Measurements from ENCODE around the gene GAL. TPM values are rescaled to one million over a fixed set of nuclear protein-coding genes. Genes with fewer than 3 reads are reported as not detected.

GAL gene
- total RNA-seq, 4 donors from 2014 or later, result 1.2 TPM; not detected in 3

DNA sequence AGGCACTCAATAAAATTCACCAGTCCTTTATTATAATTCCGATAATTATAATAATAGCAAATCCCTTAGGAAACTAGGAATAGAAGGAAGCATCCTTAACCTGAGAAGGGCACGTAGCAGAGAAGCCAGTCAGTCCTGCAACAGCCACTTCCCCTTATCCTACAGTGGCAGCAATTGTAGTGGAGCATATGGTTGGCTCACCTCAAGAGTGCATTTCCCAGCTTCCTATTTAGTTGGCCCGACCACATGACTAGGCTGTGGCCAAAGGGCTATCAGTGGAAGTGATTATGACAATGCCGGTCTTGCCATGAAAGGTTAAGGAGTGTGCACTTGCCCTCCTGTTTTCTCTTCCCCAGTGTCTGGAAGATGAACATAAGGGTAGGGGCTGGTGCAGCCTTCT is 39.9 kb downstream of the GAL start:
- Histone ChIP-seq H3K36me3 (no peaks in the 10 kb centered on the region), H3K4me3 (no peak overlapping the region), H3K4me1 (no peaks in the 10 kb centered on the region), H3K27me3 (no peaks in the 10 kb centered on the region), H3K27ac (no peak overlapping the region), H3K9me3 (no peaks in the 10 kb centered on the region)
- no peak for DNase-seq
- no peak for TF ChIP-seq POLR2A (IDR thresholded peaks at IDR 0.05)
- TF ChIP-seq, protein P1, sequence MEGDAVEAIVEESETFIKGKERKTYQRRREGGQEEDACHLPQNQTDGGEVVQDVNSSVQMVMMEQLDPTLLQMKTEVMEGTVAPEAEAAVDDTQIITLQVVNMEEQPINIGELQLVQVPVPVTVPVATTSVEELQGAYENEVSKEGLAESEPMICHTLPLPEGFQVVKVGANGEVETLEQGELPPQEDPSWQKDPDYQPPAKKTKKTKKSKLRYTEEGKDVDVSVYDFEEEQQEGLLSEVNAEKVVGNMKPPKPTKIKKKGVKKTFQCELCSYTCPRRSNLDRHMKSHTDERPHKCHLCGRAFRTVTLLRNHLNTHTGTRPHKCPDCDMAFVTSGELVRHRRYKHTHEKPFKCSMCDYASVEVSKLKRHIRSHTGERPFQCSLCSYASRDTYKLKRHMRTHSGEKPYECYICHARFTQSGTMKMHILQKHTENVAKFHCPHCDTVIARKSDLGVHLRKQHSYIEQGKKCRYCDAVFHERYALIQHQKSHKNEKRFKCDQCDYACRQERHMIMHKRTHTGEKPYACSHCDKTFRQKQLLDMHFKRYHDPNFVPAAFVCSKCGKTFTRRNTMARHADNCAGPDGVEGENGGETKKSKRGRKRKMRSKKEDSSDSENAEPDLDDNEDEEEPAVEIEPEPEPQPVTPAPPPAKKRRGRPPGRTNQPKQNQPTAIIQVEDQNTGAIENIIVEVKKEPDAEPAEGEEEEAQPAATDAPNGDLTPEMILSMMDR (IDR thresholded peaks at IDR 0.05), result no peak

- H3K4me1 ChIP-seq, result no peaks in the 10 kb centered on the region
- H3K9me3 ChIP-seq, result no peaks in the 10 kb centered on the region
- H3K36me3 ChIP-seq, result no peaks in the 10 kb centered on the region
- DNase-seq, result no peak
- no peak overlapping the region for H3K4me3 ChIP-seq
- H3K27ac ChIP-seq, result no peak overlapping the region
- no peak for TF ChIP-seq POLR2A (IDR thresholded peaks at IDR 0.05)
- TF ChIP-seq, protein P1 (IDR thresholded peaks at IDR 0.05), result no peak
- no peaks in the 10 kb centered on the region for H3K27me3 ChIP-seq
Observed at GRCh38 chr11:68727783-68728182, 43.4 kb downstream of the GAL start.

GRCh38 chr11:68734111-68734510 is 49.8 kb downstream of the GAL start:
- Histone ChIP-seq H3K4me1 (no peaks in the 10 kb centered on the region), H3K27me3 (no peaks in the 10 kb centered on the region), H3K4me3 (no peak overlapping the region), H3K9me3 (no peaks in the 10 kb centered on the region), H3K36me3 (no peaks in the 10 kb centered on the region), H3K27ac (no peak overlapping the region)
- TF ChIP-seq, protein P1 (IDR thresholded peaks at IDR 0.05), result no peak
- no peak for TF ChIP-seq POLR2A (IDR thresholded peaks at IDR 0.05)
- no peak for DNase-seq

DNA sequence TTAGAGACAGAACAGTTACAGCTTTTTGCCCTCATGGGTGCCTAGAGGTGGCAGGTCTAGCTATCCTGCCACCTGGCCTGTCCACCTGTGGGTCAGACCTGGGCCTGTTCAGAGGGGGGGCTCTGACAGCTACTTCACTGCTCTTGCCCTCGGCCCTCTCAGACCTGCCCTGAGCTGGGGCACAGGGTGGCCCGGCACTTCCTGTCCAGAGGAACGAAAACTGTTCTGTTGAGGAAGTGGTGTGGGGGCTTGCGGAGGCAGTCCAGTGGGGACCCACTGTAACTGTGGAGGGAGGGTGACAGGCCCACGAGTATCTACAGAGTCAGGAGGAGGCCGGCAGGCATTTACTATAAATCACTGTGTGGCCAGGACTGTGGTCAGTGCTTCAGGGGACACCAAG is 50.8 kb downstream of the GAL start:
- H3K9me3 ChIP-seq, result no peaks in the 10 kb centered on the region
- no peaks in the 10 kb centered on the region for H3K4me1 ChIP-seq
- DNase-seq, result no peak
- TF ChIP-seq POLR2A (IDR thresholded peaks at IDR 0.05), result no peak
- TF ChIP-seq, protein P1 (IDR thresholded peaks at IDR 0.05), result no peak
- no peak overlapping the region for H3K4me3 ChIP-seq
- H3K27ac ChIP-seq, result no peak overlapping the region
- H3K27me3 ChIP-seq, result no peaks in the 10 kb centered on the region
- H3K36me3 ChIP-seq, result no peaks in the 10 kb centered on the region

- TF ChIP-seq, protein P1 (IDR thresholded peaks at IDR 0.05), result no peak
- no peak for TF ChIP-seq POLR2A (IDR thresholded peaks at IDR 0.05)
- H3K4me1 ChIP-seq, result no peaks in the 10 kb centered on the region
- no peaks in the 10 kb centered on the region for H3K27me3 ChIP-seq
- no peaks in the 10 kb centered on the region for H3K9me3 ChIP-seq
- no peak overlapping the region for H3K4me3 ChIP-seq
- H3K36me3 ChIP-seq, result no peaks in the 10 kb centered on the region
- no peak overlapping the region for H3K27ac ChIP-seq
- no peak for DNase-seq
Observed at GRCh38 chr11:68735646-68736045, 51.3 kb downstream of the GAL start.

Other genes with a start within 250 kb of the GAL start
- gene PPP6R3, start 223.8 kb upstream of the GAL start, total RNA-seq, result 100 to 1,000 TPM; 130 to 282 (median 156) TPM
- gene TESMIN, start 67.0 kb downstream of the GAL start, total RNA-seq, result 10 to 100 TPM in 2 of 4 donors, 1 to 10 TPM in 2; 2.6 to 16.7 (median 8.2) TPM
- gene CPT1A, start 157.4 kb downstream of the GAL start, total RNA-seq, result 100 to 1,000 TPM in 3 of 4 donors, 10 to 100 TPM in 1; 80.6 to 372 (median 118) TPM
- gene MRPL21, start 219.3 kb downstream of the GAL start, total RNA-seq, result 10 to 100 TPM; 27.4 to 49.5 (median 38.1) TPM
- gene IGHMBP2, start 219.3 kb downstream of the GAL start, total RNA-seq, result 10 to 100 TPM; 30.2 to 59.5 (median 49.2) TPM

All from Peyer's patch (tissue), 4 donors.